PC-3 (cell line): ENCODE measurements around the gene MAU2.

Experiments used
- CTCF ChIP-seq: fragments of 300-600 bp; sonication (generic); conservative IDR thresholded peaks from 2 replicates; pipeline ENCODE4 v1.5.1; 2017; ENCODE audit warnings: antibody characterized with exemption, low read depth, mild to moderate bottlenecking, low read length
- EZH2 ChIP-seq: fragments of 300-600 bp; sonication (generic); IDR thresholded peaks from one replicate; pipeline ENCODE4 v1.6.1; 2017; ENCODE audit warnings: antibody characterized with exemption, mild to moderate bottlenecking, low read length; ENCODE audit not compliant: unreplicated experiment
- EZH2phosphoT487 ChIP-seq: fragments of 300-600 bp; sonication (generic); IDR thresholded peaks from 2 replicates; pipeline ENCODE4 v1.6.1; 2018; ENCODE audit warnings: mild to moderate bottlenecking, antibody characterized with exemption, low read length, borderline replicate concordance

GRCh38 chr19:19387108-19387507 lies 66.5 kb downstream of the MAU2 start:
- TF ChIP-seq CTCF (no peak), EZH2 (no peak), EZH2phosphoT487 (no peak)
